HL-60 (cell line): ENCODE data around the gene LHCGR.

Experiments used
- DNase-seq, 2 experiments: peaks; one replicate each; pipeline ENCODE4 v3.0.0-alpha.2; 2010 to 2020; ENCODE audit warnings: low read depth in 1 of 2, low spot score in 1 of 2
- H3K27ac ChIP-seq: fragments of 250-450 bp; sonication (Bioruptor Pico); replicated peaks from 2 replicates; pipeline ENCODE4 v1.5.1; 2020; ENCODE audit warnings: mild to moderate bottlenecking, moderate library complexity
- H3K27me3 ChIP-seq: fragments of 250-450 bp; sonication (Bioruptor Pico); 2 replicates; pipeline ENCODE4 v1.5.1; 2021; ENCODE audit warnings: mild to moderate bottlenecking, moderate library complexity; ENCODE audit not compliant: insufficient read depth, poor library complexity, severe bottlenecking
- H3K4me3 ChIP-seq: replicated peaks from 2 replicates; pipeline ENCODE4 v1.5.1; 2011; ENCODE audit warnings: mild to moderate bottlenecking, control low read depth, low read length; ENCODE audit not compliant: insufficient read depth
- GABPA ChIP-seq: IDR thresholded peaks from 2 replicates; pipeline ENCODE4 v1.6.1; 2012; ENCODE audit warnings: low read depth
- POLR2AphosphoS5 ChIP-seq: IDR thresholded peaks from 2 replicates; pipeline ENCODE4 v1.6.1; 2012; ENCODE audit warnings: low read depth
- SPI1 ChIP-seq: IDR thresholded peaks from 2 replicates; pipeline ENCODE4 v1.6.1; 2012; ENCODE audit warnings: low read depth, mild to moderate bottlenecking, borderline replicate concordance
- TF ChIP-seq, protein P1 (sequence below): IDR thresholded peaks from one replicate; pipeline ENCODE4 v1.5.1; 2011; ENCODE audit warnings: low read length, control low read depth, inconsistent platforms; ENCODE audit not compliant: insufficient read depth
- TF ChIP-seq, protein P2 (sequence below): IDR thresholded peaks from 2 replicates; pipeline ENCODE4 v1.6.1; 2012; ENCODE audit warnings: low read depth; ENCODE audit not compliant: insufficient replicate concordance

LHCGR gene

DNA sequence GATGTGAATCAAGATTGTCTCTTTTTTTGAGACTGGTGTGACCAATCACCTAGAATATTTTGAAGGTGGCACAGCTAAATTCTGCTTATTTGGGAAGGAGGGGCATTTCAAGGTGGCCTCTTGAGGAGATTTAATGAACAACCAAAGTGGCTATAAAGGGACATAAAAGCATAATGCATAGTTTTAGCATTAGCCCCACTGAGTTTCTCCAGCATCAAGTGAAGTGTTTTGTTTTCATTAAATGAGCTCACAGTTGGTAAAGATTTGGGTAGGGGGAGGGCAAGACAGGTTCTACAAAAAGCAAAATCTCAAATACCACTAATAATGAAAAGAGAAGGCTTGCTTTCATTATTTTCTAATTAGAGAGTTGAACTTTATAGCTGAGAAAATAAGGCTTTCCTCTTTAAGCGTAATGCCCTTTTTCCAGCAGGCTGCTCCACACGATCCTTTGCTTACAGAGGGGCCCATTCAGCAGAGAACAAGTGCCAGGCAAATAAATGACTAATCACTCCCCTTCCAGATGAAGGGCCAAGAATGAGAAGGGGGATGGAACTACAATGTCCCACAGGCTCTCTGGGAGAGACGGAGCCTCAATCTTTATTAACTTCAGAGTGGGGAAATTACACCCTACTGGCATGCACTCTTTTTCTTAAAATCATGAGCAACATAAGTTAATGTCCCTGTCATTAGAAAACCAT lies 35.9 kb downstream of the LHCGR start:
- Histone ChIP-seq H3K27me3 (peaks cover 3% of the 10 kb centered on the region), H3K4me3 (no peak overlapping the region), H3K27ac (no peak overlapping the region)
- TF ChIP-seq, protein P1, sequence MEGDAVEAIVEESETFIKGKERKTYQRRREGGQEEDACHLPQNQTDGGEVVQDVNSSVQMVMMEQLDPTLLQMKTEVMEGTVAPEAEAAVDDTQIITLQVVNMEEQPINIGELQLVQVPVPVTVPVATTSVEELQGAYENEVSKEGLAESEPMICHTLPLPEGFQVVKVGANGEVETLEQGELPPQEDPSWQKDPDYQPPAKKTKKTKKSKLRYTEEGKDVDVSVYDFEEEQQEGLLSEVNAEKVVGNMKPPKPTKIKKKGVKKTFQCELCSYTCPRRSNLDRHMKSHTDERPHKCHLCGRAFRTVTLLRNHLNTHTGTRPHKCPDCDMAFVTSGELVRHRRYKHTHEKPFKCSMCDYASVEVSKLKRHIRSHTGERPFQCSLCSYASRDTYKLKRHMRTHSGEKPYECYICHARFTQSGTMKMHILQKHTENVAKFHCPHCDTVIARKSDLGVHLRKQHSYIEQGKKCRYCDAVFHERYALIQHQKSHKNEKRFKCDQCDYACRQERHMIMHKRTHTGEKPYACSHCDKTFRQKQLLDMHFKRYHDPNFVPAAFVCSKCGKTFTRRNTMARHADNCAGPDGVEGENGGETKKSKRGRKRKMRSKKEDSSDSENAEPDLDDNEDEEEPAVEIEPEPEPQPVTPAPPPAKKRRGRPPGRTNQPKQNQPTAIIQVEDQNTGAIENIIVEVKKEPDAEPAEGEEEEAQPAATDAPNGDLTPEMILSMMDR, result no peak
- TF ChIP-seq GABPA (no peak), SPI1 (no peak), POLR2AphosphoS5 (no peak)
- no peak for DNase-seq

GRCh38 chr2:48717846-48718245 lies 37.7 kb downstream of the LHCGR start:
- Histone ChIP-seq H3K4me3 (no peak overlapping the region), H3K27me3 (peaks cover 3% of the 10 kb centered on the region), H3K27ac (no peak overlapping the region)
- no peak for DNase-seq
- no peak for TF ChIP-seq POLR2AphosphoS5
- TF ChIP-seq GABPA, result no peak
- TF ChIP-seq, protein P2, sequence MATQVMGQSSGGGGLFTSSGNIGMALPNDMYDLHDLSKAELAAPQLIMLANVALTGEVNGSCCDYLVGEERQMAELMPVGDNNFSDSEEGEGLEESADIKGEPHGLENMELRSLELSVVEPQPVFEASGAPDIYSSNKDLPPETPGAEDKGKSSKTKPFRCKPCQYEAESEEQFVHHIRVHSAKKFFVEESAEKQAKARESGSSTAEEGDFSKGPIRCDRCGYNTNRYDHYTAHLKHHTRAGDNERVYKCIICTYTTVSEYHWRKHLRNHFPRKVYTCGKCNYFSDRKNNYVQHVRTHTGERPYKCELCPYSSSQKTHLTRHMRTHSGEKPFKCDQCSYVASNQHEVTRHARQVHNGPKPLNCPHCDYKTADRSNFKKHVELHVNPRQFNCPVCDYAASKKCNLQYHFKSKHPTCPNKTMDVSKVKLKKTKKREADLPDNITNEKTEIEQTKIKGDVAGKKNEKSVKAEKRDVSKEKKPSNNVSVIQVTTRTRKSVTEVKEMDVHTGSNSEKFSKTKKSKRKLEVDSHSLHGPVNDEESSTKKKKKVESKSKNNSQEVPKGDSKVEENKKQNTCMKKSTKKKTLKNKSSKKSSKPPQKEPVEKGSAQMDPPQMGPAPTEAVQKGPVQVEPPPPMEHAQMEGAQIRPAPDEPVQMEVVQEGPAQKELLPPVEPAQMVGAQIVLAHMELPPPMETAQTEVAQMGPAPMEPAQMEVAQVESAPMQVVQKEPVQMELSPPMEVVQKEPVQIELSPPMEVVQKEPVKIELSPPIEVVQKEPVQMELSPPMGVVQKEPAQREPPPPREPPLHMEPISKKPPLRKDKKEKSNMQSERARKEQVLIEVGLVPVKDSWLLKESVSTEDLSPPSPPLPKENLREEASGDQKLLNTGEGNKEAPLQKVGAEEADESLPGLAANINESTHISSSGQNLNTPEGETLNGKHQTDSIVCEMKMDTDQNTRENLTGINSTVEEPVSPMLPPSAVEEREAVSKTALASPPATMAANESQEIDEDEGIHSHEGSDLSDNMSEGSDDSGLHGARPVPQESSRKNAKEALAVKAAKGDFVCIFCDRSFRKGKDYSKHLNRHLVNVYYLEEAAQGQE, result no peak
- TF ChIP-seq, protein P1, result no peak
- TF ChIP-seq SPI1, result no peak

DNA sequence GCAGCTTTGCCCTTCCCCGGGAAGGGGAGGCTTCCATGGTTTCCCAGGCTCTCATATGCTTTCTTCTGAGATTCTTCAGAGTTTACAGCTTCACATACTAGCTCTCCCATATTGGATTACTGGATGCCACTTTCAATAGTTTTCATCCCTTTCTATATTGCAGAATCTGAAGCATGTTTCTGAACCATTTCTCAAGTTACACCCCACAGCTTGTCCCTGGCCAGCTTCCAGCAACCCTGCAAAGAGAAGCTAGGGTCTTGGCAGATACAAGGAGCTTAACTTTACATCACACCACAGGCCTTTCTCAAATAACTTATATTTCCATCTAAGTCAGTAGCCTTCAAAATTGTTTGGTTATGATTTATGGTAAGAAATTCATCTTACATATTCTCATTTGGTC lies 39.6 kb downstream of the LHCGR start:
- H3K27me3 ChIP-seq, result peaks cover 3% of the 10 kb centered on the region
- H3K4me3 ChIP-seq, result no peak overlapping the region
- DNase-seq, result no peak
- no peak overlapping the region for H3K27ac ChIP-seq
- TF ChIP-seq GABPA (no peak), SPI1 (no peak), POLR2AphosphoS5 (no peak)
- TF ChIP-seq, protein P2, result no peak
- TF ChIP-seq, protein P1, result no peak
